Osteoblast (primary cell): ENCODE measurements around the gene DLD. TPM values are rescaled to one million over a fixed set of nuclear protein-coding genes. Genes with fewer than 3 reads are reported as not detected.

Experiments
- DNase-seq: peaks from one replicate; pipeline ENCODE4 v3.0.0; 2011; ENCODE audit warnings: low spot score, mixed read lengths; ENCODE audit not compliant: insufficient read length; ENCODE audit errors: missing footprints
- H2AFZ ChIP-seq: 2 replicates; pipeline ENCODE4 v1.6.0; 2011; ENCODE audit warnings: mild to moderate bottlenecking, low read length
- H3K27ac ChIP-seq: 2 replicates; pipeline ENCODE4 v1.5.1; 2011; ENCODE audit warnings: mild to moderate bottlenecking, low read depth, low read length, moderate library complexity
- H3K27me3 ChIP-seq: 2 replicates; pipeline ENCODE4 v1.6.0; 2012; ENCODE audit warnings: mild to moderate bottlenecking, control low read depth, inconsistent platforms, low read length, moderate library complexity; ENCODE audit not compliant: insufficient read depth
- H3K36me3 ChIP-seq: 2 replicates; pipeline ENCODE4 v1.5.1; 2011; ENCODE audit warnings: mild to moderate bottlenecking, low read length, control low read depth, moderate library complexity; ENCODE audit not compliant: insufficient read depth
- H3K4me1 ChIP-seq: 2 replicates; pipeline ENCODE4 v1.5.1; 2011; ENCODE audit warnings: mild to moderate bottlenecking, low read length, control low read depth, moderate library complexity; ENCODE audit not compliant: insufficient read depth
- H3K4me2 ChIP-seq: 2 replicates; pipeline ENCODE4 v1.6.0; 2011; ENCODE audit warnings: mild to moderate bottlenecking, low read length; ENCODE audit not compliant: insufficient read depth
- H3K4me3 ChIP-seq: fragments of 200-600 bp; sonication (generic); 3 replicates; pipeline ENCODE4 v1.5.1; 2012; ENCODE audit warnings: mild to moderate bottlenecking, low read length, inconsistent platforms; ENCODE audit not compliant: insufficient read depth
- H3K79me2 ChIP-seq: 2 replicates; pipeline ENCODE4 v1.6.0; 2012; ENCODE audit warnings: mild to moderate bottlenecking, low read length, control low read depth, inconsistent platforms; ENCODE audit not compliant: insufficient read depth
- H3K9me3 ChIP-seq: 2 replicates; pipeline ENCODE4 v1.5.1; 2011; ENCODE audit warnings: low read depth, low read length, control low read depth
- H4K20me1 ChIP-seq: 2 replicates; pipeline ENCODE4 v1.6.0; 2012; ENCODE audit warnings: mild to moderate bottlenecking, low read length, control low read depth; ENCODE audit not compliant: insufficient read depth
- CTCF ChIP-seq: IDR thresholded peaks from 2 replicates; pipeline ENCODE4 v1.5.1; 2011; ENCODE audit warnings: mild to moderate bottlenecking, low read depth, low read length, moderate library complexity; ENCODE audit errors: extremely low read depth
- total RNA-seq: library from RNA; depleted of rRNA; stranded (reverse); fragments of >200 nt; gene quantifications from 2 replicates; pipeline ENCODE4 v1.2.3, GENCODE V29; 2012

Gene DLD
- total RNA-seq, 1 donor: 53.6 TPM

GRCh38 chr7:107854454-107854853 lies 36.5 kb upstream of the DLD start:
- H3K27ac ChIP-seq: no peak overlapping the region
- H3K9me3 ChIP-seq: no peaks in the 10 kb centered on the region
- H3K36me3 ChIP-seq: no peaks in the 10 kb centered on the region
- no peak for DNase-seq
- no peaks in the 10 kb centered on the region for H4K20me1 ChIP-seq
- no peak overlapping the region for H2AFZ ChIP-seq
- no peaks in the 10 kb centered on the region for H3K79me2 ChIP-seq
- H3K27me3 ChIP-seq: peaks cover 4% of the 10 kb centered on the region
- no peak for TF ChIP-seq CTCF
- no peak overlapping the region for H3K4me2 ChIP-seq
- no peak overlapping the region for H3K4me3 ChIP-seq
- H3K4me1 ChIP-seq: no peaks in the 10 kb centered on the region

GRCh38 chr7:107854989-107855388 lies 36.0 kb upstream of the DLD start:
- Histone ChIP-seq H3K27me3 (peaks cover 4% of the 10 kb centered on the region), H3K4me1 (no peaks in the 10 kb centered on the region), H3K79me2 (no peaks in the 10 kb centered on the region), H2AFZ (no peak overlapping the region), H3K27ac (no peak overlapping the region), H3K36me3 (no peaks in the 10 kb centered on the region), H4K20me1 (no peaks in the 10 kb centered on the region), H3K9me3 (no peaks in the 10 kb centered on the region), H3K4me2 (no peak overlapping the region), H3K4me3 (no peak overlapping the region)
- no peak for TF ChIP-seq CTCF
- DNase-seq: no peak

- Histone ChIP-seq H3K4me3 (no peak overlapping the region), H3K4me1 (no peaks in the 10 kb centered on the region), H3K36me3 (no peaks in the 10 kb centered on the region), H3K27ac (no peak overlapping the region), H4K20me1 (no peaks in the 10 kb centered on the region), H2AFZ (no peak overlapping the region), H3K4me2 (no peak overlapping the region), H3K79me2 (no peaks in the 10 kb centered on the region), H3K9me3 (no peaks in the 10 kb centered on the region), H3K27me3 (peaks cover 4% of the 10 kb centered on the region)
- no peak for DNase-seq
- no peak for TF ChIP-seq CTCF
Observed at GRCh38 chr7:107856806-107857540, 34.0 kb upstream of the DLD start.

- DNase-seq: no peak
Observed at GRCh38 chr7:107857541-107857912, 33.5 kb upstream of the DLD start.

More at GRCh38 chr7:107857541-107857912, 33.5 kb upstream of the DLD start:
- Histone ChIP-seq H3K4me1 (no peaks in the 10 kb centered on the region), H3K36me3 (no peaks in the 10 kb centered on the region), H3K4me2 (no peak overlapping the region), H3K79me2 (no peaks in the 10 kb centered on the region), H3K27me3 (peaks cover 4% of the 10 kb centered on the region), H3K9me3 (no peaks in the 10 kb centered on the region), H3K27ac (no peak overlapping the region), H3K4me3 (no peak overlapping the region), H4K20me1 (no peaks in the 10 kb centered on the region), H2AFZ (no peak overlapping the region)
- no peak for TF ChIP-seq CTCF
